ENCODE measurements around the gene SFMBT2.

DNA sequence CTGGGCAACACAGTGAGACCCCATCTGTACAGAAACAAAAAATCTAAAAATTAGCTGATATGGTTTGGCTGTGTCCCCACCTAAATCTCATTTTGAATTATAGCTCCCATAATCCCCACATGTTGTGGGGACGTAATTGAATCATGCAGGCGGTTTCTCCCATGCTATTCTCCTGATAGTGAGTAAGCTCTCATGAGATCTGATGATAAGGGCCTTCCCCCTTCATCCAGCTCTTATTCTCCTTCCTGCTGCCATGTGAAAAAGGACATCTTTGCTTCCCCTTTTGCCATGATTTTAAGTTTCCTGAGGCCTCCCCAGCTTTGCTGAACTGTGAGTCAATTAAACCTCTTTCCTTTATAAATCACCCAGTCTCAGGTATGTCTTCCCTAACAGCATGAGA is 136.5 kb downstream of the SFMBT2 start:
- TF ChIP-seq, protein P1, sequence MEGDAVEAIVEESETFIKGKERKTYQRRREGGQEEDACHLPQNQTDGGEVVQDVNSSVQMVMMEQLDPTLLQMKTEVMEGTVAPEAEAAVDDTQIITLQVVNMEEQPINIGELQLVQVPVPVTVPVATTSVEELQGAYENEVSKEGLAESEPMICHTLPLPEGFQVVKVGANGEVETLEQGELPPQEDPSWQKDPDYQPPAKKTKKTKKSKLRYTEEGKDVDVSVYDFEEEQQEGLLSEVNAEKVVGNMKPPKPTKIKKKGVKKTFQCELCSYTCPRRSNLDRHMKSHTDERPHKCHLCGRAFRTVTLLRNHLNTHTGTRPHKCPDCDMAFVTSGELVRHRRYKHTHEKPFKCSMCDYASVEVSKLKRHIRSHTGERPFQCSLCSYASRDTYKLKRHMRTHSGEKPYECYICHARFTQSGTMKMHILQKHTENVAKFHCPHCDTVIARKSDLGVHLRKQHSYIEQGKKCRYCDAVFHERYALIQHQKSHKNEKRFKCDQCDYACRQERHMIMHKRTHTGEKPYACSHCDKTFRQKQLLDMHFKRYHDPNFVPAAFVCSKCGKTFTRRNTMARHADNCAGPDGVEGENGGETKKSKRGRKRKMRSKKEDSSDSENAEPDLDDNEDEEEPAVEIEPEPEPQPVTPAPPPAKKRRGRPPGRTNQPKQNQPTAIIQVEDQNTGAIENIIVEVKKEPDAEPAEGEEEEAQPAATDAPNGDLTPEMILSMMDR (IDR thresholded peaks at IDR 0.05), result no peak
- no peak for TF ChIP-seq POLR2A (IDR thresholded peaks at IDR 0.05)

Measured in body of pancreas (tissue), 4 donors.